Measurements from ENCODE around the gene TMPRSS6. TPM values are rescaled to one million over a fixed set of nuclear protein-coding genes. Genes with fewer than 3 reads are reported as not detected.

The TMPRSS6 gene
- total and polyA plus RNA-seq, 2 of the 13 experiments (the other 11 are each of a cell fraction or from before 2014, with no cell fraction given), result 4.2 to 4.8 TPM

DNA sequence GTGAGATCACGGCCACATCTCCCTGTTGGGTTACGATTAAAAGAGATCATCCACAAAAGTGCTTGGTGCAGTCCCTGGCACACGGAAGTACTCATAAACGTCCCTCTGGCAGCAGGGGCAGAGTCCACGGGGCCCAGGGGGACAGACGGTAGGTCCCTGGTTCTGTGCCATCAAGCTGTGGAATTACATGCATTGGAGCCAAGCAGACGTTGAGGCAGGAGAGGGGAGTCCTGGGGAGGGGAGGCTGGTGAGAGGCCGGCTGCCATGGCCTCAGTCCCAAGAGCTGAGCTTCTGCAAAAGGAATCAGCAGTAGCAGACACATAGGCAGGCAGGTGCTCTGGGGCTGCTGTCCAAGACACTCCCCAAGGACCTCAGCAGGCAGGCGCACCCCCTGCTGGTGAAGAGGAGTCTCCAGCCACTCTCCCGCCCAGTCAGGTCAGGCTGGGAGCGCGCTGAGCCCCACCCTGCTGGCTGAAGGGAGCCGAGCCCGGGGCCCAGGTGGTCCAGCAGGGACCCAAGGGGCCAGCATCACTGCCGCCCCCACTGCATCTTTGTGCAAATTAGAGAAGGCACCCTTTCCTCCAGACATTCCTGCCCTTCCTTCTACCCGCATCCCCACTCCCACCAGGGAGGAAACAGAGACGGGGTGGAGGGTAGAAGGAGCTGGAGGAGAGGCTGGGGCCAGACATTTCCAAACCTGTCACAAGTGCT, 65.5 kb downstream of the TMPRSS6 start (continued):
- TF ChIP-seq, protein P1, sequence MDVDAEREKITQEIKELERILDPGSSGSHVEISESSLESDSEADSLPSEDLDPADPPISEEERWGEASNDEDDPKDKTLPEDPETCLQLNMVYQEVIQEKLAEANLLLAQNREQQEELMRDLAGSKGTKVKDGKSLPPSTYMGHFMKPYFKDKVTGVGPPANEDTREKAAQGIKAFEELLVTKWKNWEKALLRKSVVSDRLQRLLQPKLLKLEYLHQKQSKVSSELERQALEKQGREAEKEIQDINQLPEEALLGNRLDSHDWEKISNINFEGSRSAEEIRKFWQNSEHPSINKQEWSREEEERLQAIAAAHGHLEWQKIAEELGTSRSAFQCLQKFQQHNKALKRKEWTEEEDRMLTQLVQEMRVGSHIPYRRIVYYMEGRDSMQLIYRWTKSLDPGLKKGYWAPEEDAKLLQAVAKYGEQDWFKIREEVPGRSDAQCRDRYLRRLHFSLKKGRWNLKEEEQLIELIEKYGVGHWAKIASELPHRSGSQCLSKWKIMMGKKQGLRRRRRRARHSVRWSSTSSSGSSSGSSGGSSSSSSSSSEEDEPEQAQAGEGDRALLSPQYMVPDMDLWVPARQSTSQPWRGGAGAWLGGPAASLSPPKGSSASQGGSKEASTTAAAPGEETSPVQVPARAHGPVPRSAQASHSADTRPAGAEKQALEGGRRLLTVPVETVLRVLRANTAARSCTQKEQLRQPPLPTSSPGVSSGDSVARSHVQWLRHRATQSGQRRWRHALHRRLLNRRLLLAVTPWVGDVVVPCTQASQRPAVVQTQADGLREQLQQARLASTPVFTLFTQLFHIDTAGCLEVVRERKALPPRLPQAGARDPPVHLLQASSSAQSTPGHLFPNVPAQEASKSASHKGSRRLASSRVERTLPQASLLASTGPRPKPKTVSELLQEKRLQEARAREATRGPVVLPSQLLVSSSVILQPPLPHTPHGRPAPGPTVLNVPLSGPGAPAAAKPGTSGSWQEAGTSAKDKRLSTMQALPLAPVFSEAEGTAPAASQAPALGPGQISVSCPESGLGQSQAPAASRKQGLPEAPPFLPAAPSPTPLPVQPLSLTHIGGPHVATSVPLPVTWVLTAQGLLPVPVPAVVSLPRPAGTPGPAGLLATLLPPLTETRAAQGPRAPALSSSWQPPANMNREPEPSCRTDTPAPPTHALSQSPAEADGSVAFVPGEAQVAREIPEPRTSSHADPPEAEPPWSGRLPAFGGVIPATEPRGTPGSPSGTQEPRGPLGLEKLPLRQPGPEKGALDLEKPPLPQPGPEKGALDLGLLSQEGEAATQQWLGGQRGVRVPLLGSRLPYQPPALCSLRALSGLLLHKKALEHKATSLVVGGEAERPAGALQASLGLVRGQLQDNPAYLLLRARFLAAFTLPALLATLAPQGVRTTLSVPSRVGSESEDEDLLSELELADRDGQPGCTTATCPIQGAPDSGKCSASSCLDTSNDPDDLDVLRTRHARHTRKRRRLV (CRISPR knock-in tag; IDR thresholded peaks at IDR 0.05), result 0 out of 2 replicates have a peak, but pooled peaks have one; percentile 43
- TF ChIP-seq NFE2L1 (CRISPR knock-in tag; IDR thresholded peaks at IDR 0.05; ENCODE audit: borderline replicate concordance), result 0 out of 2 replicates have a peak, but pooled peaks have one; percentile 38
- TF ChIP-seq, protein P2, sequence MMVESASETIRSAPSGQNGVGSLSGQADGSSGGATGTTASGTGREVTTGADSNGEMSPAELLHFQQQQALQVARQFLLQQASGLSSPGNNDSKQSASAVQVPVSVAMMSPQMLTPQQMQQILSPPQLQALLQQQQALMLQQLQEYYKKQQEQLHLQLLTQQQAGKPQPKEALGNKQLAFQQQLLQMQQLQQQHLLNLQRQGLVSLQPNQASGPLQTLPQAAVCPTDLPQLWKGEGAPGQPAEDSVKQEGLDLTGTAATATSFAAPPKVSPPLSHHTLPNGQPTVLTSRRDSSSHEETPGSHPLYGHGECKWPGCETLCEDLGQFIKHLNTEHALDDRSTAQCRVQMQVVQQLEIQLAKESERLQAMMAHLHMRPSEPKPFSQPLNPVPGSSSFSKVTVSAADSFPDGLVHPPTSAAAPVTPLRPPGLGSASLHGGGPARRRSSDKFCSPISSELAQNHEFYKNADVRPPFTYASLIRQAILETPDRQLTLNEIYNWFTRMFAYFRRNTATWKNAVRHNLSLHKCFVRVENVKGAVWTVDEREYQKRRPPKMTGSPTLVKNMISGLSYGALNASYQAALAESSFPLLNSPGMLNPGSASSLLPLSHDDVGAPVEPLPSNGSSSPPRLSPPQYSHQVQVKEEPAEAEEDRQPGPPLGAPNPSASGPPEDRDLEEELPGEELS (CRISPR knock-in tag; IDR thresholded peaks at IDR 0.05), result 0 out of 2 replicates have a peak, but pooled peaks have one; percentile 22
- TF ChIP-seq, protein P3, sequence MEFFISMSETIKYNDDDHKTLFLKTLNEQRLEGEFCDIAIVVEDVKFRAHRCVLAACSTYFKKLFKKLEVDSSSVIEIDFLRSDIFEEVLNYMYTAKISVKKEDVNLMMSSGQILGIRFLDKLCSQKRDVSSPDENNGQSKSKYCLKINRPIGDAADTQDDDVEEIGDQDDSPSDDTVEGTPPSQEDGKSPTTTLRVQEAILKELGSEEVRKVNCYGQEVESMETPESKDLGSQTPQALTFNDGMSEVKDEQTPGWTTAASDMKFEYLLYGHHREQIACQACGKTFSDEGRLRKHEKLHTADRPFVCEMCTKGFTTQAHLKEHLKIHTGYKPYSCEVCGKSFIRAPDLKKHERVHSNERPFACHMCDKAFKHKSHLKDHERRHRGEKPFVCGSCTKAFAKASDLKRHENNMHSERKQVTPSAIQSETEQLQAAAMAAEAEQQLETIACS (CRISPR knock-in tag; IDR thresholded peaks at IDR 0.05), result no peak
- TF ChIP-seq GZF1 (CRISPR knock-in tag; IDR thresholded peaks at IDR 0.05), result no peak
- 0 out of 2 replicates have a peak, but pooled peaks have one; percentile 17 for TF ChIP-seq ZNF670 (CRISPR knock-in tag; IDR thresholded peaks at IDR 0.05; ENCODE audit: borderline replicate concordance)
- TF ChIP-seq NR3C1 (CRISPR knock-in tag; IDR thresholded peaks at IDR 0.05), result no peak
- no peak for TF ChIP-seq ZNF780A (CRISPR knock-in tag; IDR thresholded peaks at IDR 0.05)
- TF ChIP-seq ZFP36 (IDR thresholded peaks at IDR 0.05; ENCODE audit: borderline replicate concordance, low read depth, low read length, partially characterized antibody), result no peak
- TF ChIP-seq, protein P4, sequence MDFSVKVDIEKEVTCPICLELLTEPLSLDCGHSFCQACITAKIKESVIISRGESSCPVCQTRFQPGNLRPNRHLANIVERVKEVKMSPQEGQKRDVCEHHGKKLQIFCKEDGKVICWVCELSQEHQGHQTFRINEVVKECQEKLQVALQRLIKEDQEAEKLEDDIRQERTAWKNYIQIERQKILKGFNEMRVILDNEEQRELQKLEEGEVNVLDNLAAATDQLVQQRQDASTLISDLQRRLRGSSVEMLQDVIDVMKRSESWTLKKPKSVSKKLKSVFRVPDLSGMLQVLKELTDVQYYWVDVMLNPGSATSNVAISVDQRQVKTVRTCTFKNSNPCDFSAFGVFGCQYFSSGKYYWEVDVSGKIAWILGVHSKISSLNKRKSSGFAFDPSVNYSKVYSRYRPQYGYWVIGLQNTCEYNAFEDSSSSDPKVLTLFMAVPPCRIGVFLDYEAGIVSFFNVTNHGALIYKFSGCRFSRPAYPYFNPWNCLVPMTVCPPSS (IDR thresholded peaks at IDR 0.05), result no peak
- TF ChIP-seq ZFAT (CRISPR knock-in tag; conservative IDR thresholded peaks at IDR 0.05), result no peak
- 0 out of 2 replicates have a peak, but pooled peaks have one; percentile 7 for TF ChIP-seq BHLHE40 (IDR thresholded peaks at IDR 0.05; ENCODE audit: low read length)
- TF ChIP-seq ZNF256 (CRISPR knock-in tag; conservative IDR thresholded peaks at IDR 0.05), result no peak
- TF ChIP-seq KAT8 (CRISPR knock-in tag; IDR thresholded peaks at IDR 0.05), result peak; percentile 62; the same call in 1 of the 2 replicates
- TF ChIP-seq POGZ (CRISPR knock-in tag; IDR thresholded peaks at IDR 0.05), result no peak
- peak; percentile 77 for TF ChIP-seq SALL1 (CRISPR knock-in tag; IDR thresholded peaks at IDR 0.05)
